ENCODE data around the gene CYP4F11.
"Not testable (repeated sequence)": the region's sequence is repeated elsewhere in the genome, so short reads cannot be mapped to it uniquely, and the experiment has no call there.

The CYP4F11 gene

GRCh38 chr19:15934332-15935078, at the start of gene CYP4F11:
Gene CYP4F11 (minus strand): TSS chr19:15934529. CDS start chr19:15934408, 121 bp downstream.
- DNase-seq = peak; percentile 55

- no peak for DNase-seq
Observed at GRCh38 chr19:15979293-15979692, 45.0 kb upstream of the CYP4F11 start.

- DNase-seq = no peak
Observed at GRCh38 chr19:15977690-15978089, 43.4 kb upstream of the CYP4F11 start.

GRCh38 chr19:15976836-15977689, 42.7 kb upstream of the CYP4F11 start:
- DNase-seq = no peak

- no peak for DNase-seq
Observed at GRCh38 chr19:15974856-15975255, 40.5 kb upstream of the CYP4F11 start.

GRCh38 chr19:15972043-15972442, 37.7 kb upstream of the CYP4F11 start:
- DNase-seq = not testable (repeated sequence)

- no peak for DNase-seq
Observed at GRCh38 chr19:15971224-15971780, 37.0 kb upstream of the CYP4F11 start.

GRCh38 chr19:15964231-15964630, 29.9 kb upstream of the CYP4F11 start:
- no peak for DNase-seq

GRCh38 chr19:15962319-15962718, 28.0 kb upstream of the CYP4F11 start:
- DNase-seq = no peak

GRCh38 chr19:15954820-15955219, 20.5 kb upstream of the CYP4F11 start:
- no peak for DNase-seq

GRCh38 chr19:15948223-15949058, 14.1 kb upstream of the CYP4F11 start, which contains the start of gene OR10H4:
Gene OR10H4 (plus strand): TSS chr19:15949008. CDS start chr19:15949008, 0 bp downstream.
- no peak for DNase-seq

- DNase-seq = no peak
Observed at GRCh38 chr19:15945301-15945700, 11.0 kb upstream of the CYP4F11 start.

- no peak for DNase-seq
Observed at GRCh38 chr19:15944401-15944800, 10.1 kb upstream of the CYP4F11 start.

- DNase-seq = peak; percentile 14
Observed at GRCh38 chr19:15937771-15938170, 3.4 kb upstream of the CYP4F11 start.

- DNase-seq = peak; percentile 30
Observed at GRCh38 chr19:15936950-15937349, 2.6 kb upstream of the CYP4F11 start.

- DNase-seq = no peak
Observed at GRCh38 chr19:15936173-15936572, 1.8 kb upstream of the CYP4F11 start.

- DNase-seq = peak; percentile 25
Observed at GRCh38 chr19:15935167-15935702, 906 bp upstream of the CYP4F11 start.

- peak; percentile 69 for DNase-seq
Observed at GRCh38 chr19:15933761-15934331, 483 bp downstream of the CYP4F11 start.

- DNase-seq = no peak
Observed at GRCh38 chr19:15928321-15928720, 6.0 kb downstream of the CYP4F11 start.

GRCh38 chr19:15926484-15926883, 7.8 kb downstream of the CYP4F11 start:
- no peak for DNase-seq

- DNase-seq = peak; percentile 38
Observed at GRCh38 chr19:15923702-15924101, 10.6 kb downstream of the CYP4F11 start.

GRCh38 chr19:15922021-15922420, 12.3 kb downstream of the CYP4F11 start:
- peak; percentile 45 for DNase-seq
